Measurements from ENCODE around the gene TLX1.

GRCh38 chr10:101120520-101120883 is 10.6 kb upstream of the TLX1 start:
- TF ChIP-seq, protein P1, sequence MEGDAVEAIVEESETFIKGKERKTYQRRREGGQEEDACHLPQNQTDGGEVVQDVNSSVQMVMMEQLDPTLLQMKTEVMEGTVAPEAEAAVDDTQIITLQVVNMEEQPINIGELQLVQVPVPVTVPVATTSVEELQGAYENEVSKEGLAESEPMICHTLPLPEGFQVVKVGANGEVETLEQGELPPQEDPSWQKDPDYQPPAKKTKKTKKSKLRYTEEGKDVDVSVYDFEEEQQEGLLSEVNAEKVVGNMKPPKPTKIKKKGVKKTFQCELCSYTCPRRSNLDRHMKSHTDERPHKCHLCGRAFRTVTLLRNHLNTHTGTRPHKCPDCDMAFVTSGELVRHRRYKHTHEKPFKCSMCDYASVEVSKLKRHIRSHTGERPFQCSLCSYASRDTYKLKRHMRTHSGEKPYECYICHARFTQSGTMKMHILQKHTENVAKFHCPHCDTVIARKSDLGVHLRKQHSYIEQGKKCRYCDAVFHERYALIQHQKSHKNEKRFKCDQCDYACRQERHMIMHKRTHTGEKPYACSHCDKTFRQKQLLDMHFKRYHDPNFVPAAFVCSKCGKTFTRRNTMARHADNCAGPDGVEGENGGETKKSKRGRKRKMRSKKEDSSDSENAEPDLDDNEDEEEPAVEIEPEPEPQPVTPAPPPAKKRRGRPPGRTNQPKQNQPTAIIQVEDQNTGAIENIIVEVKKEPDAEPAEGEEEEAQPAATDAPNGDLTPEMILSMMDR (IDR thresholded peaks at IDR 0.05): no peak
- TF ChIP-seq POLR2A (IDR thresholded peaks at IDR 0.05): no peak

All from ovary (tissue), 3 donors.